Islet of Langerhans (tissue), 1 donor: ENCODE measurements around the gene CSMD2.

Experiments
- FAIRE-seq: peaks from one replicate; lab custom pipeline; 2011; peaks lifted over from hg19 to GRCh38; lab: Jason Lieb, UNC

CSMD2 gene

GRCh38 chr1:33477451-33477850, 687.6 kb downstream of the CSMD2 start:
- FAIRE-seq: no peak

GRCh38 chr1:33473900-33474299, 691.1 kb downstream of the CSMD2 start:
- FAIRE-seq: no peak

GRCh38 chr1:33472269-33472980, 692.6 kb downstream of the CSMD2 start, which contains the start of gene ZSCAN20:
TSS of gene ZSCAN20 (plus strand) at chr1:33472645. CDS start at chr1:33479289, 6,644 bp downstream.
- peak; percentile 58 for FAIRE-seq

DNA sequence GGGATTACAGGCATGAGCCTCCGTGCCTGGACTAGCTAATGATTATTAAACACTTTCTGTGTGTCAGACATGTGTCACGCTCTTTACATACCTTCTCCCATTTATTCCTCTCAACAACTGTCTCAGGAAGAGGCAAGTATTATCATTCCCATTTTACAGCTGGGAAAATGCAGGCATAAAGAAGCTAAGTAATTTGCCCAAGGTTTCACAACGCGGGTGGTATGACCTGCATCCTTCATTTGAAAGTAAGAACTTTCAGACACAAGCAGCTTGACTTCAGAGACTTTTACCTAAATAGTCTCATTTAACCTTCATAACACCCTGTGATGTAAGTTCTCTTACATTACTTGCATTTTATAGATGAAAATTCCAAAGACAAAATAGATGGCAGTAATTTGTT, 693.6 kb downstream of the CSMD2 start:
- no peak for FAIRE-seq

DNA sequence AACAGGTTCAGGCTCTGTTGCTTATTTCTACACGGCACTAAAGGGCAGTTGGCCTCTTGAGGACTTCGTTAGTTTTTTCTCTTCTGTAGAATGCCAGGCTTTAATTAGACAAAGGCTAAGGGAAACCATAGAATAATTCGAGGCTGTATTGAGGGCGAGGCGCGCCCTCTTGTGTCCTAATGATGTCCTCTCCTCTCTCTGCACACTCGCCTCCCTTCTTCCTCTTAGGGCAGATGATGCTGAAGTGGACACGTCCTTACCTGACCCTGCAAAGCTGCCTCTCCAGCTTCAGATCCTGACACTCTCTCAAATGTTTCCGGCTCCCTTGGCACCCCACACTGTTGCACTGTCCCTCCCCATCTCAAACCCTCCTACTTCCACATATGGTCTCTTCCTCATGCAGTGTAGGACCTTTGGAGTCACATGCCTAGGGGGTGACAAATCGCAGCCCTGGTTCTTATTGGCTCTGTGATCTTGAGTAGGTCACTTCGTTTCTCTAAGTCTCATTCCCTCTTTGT, 694.5 kb downstream of the CSMD2 start:
- FAIRE-seq: peak; percentile 27

GRCh38 chr1:33469691-33470090, 695.3 kb downstream of the CSMD2 start:
- no peak for FAIRE-seq

DNA sequence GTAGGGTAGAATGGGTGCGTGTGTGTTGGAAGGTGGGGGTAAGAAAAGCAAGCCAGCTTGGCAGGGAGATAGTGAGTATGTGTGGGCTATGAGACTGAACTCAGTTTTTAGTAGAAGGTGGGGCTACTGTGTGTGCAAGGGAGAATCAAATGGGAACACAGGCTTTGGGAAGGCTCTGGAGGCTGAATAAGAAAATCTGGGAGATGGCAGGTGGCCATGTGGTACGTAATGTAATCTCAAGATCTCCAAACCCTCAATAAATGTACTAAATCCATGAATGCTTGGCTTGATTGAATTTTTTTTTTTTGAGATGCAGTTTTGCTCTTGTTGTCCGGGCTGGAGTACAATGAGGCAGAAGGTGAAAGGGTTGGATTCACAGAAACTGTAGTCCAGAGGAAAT, 696.1 kb downstream of the CSMD2 start:
- FAIRE-seq: no peak

GRCh38 chr1:33468531-33468930, 696.5 kb downstream of the CSMD2 start:
- no peak for FAIRE-seq

DNA sequence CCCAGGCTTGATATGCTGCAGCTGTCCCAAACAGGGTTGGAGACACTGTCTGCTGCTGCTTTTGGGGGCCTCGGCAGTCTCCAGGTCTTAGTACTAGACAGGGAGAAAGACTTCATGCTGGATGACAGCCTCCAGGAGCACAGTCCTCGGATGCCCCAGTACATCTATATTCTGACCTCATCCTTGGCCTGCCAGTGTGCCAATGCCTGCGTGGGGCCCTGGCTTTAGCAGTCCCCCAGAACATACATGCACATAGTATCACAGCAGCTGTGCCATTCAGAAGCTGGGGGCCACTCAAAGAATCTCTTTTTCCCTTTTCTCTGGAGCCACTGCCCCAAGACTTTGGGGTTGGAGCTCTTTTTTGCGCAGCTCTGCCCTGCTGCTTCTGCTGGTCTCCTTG, 697.0 kb downstream of the CSMD2 start:
- no peak for FAIRE-seq

GRCh38 chr1:33466159-33466558, 698.9 kb downstream of the CSMD2 start:
- no peak for FAIRE-seq

- FAIRE-seq: no peak
Observed at GRCh38 chr1:33465316-33465715, 699.7 kb downstream of the CSMD2 start.

DNA sequence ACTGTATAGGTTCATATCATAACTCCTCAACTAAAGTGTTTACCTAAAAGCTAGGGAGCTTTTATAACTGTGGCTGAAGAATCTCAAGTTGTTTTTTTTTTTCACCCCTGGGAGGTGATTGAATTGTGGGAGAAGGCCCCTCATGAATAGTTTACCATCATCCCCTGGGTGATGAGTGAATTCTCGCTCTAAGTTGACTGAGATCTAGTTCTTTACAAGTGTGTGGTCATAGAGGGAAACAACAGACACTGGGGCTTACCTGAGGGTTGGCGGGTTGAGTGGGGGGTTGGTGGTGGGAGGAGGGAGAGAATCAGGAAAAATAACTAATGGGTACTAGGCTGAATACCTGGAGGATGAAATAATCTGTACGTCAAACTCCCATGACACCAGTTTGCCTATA, 700.5 kb downstream of the CSMD2 start:
- no peak for FAIRE-seq
